Hindlimb muscle (tissue), 1 donor: ENCODE measurements around the gene GRK1. TPM values are rescaled to one million over a fixed set of nuclear protein-coding genes. Genes with fewer than 3 reads are reported as not detected.

ENCODE experiments used
- DNase-seq: peaks from one replicate; pipeline ENCODE4 v3.0.0-alpha.2; 2013
- polyA plus RNA-seq: library from polyadenylated mRNA; unstranded; fragments of 120-200 nt; gene quantifications from one replicate; pipeline ENCODE4 v1.2.1, GENCODE V29; 2013; ENCODE audit not compliant: insufficient read length

GRK1 gene
- polyA plus RNA-seq, 1 donor, result 0.34 TPM

DNA sequence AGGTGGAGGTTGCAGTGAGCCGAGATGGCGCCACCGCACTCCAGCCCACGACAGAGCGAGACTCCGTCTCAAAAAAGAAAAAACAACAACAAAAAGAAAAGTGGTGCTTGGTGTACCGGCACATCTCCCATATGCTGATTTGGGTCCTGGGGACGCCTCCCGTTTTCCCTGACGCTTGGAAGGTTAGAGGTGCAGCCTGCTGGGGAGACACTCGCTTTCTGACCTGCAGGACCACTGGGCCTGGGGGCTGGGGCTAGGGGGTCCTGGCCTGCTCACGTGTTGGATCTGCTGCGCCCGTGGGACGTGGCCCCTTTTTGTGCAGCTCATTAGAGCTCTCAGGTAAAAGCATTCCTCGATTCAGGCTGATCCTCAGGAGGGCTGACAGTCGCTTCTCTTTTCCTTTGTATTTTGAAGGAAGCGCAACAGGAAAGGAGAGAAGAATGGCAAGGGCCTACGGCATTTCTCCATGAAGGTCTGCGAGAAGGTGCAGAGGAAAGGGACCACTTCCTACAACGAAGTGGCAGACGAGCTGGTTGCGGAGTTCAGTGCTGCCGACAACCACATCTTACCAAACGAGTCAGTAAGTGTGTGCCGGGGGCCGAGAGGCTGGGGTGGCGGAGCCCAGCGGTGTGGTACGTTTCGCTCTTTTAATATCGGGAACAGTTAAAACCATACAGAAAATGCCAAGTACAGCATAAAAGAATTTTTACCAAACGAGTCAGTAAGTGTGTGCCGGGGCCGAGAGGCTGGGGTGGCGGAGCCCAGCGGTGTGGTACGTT, 34.1 kb upstream of the GRK1 start:
- DNase-seq, result no peak

DNA sequence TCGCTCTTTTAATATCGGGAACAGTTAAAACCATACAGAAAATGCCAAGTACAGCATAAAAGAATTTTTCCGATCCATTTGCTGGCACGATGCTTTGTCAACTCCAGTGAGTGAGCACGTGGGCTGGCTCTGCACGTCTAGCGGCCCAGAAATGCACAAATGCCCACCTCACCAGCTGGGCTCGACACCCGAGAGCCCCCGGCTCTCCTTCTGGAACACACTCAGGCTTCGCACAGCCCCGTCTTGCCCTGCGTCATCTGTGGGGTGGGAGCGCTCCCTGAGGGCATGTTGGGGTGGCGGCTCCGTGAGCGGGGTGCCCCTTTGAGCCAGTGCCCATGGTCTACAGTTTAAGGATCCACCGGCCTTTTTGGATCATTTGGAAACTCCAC, 33.5 kb upstream of the GRK1 start:
- no peak for DNase-seq

DNA sequence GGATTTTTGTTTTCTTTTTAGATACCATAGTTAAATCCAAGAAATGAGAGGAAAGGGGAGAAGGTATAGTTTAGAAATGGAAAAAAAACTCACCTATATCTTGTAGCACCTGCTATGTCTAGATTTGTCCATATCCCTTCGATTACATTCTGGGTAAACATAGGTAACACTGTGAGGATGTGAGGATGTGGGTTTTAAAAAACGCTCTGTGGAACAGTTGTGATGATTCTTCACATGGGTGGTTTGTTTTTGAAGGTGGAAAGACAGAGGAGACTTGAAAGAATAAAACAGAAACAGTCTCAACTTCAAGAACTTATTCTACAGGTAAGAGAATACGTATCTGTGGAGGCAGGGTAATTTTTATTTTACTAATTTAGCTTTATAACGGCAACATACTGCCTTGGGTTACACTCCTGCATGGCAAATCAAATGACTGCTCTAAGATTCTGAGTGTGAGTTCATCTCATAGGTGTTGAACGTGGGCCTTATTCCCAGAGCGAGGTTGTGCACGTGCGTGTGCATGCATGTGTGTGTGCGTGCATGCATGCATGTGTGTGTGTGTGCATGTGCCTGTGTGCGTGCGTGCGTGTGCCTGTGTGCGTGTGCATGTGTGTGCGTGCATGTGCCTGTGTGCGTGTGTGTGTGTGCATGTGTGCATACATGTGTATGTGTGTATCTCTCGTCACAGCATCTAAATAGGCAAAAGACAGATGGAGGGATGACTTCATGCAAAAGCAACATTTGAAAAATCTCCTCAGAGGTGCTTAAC, 32.6 kb upstream of the GRK1 start:
- no peak for DNase-seq

DNA sequence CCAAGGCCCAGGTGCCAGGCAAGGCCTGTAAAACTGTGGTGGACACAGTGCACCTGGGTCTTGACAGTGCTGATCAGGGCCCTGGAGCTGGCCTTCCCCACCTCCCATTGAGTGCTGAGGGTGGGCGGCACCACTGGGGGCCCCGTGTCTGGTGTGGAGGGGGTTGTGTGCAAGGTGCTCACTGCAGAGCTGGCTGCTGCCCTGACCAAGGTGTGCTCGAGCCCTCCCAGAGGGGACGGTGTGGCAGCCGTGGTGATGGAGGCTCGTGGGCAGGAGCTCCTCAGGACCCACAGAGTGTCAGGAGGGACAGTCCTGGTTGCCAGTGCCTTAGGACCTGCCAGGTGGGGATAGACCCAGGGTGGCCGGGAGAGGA, 32.0 kb upstream of the GRK1 start:
- no peak for DNase-seq

DNA sequence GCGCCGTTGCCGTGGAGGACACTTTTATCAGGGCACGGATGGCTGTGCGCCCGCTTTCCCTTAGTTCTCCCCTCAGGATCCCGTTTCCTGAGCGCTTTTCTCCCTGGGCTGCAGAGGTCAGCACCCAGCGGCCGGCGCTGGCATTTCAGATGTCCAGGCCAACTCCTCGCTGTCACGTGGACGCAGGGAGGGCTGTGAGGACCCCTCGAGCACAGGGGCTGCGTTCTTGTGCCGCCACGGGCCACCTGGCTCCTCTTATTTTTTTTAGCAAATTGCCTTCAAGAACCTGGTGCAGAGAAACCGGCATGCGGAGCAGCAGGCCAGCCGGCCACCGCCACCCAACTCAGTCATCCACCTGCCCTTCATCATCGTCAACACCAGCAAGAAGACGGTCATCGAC, 31.3 kb upstream of the GRK1 start:
- no peak for DNase-seq

DNA sequence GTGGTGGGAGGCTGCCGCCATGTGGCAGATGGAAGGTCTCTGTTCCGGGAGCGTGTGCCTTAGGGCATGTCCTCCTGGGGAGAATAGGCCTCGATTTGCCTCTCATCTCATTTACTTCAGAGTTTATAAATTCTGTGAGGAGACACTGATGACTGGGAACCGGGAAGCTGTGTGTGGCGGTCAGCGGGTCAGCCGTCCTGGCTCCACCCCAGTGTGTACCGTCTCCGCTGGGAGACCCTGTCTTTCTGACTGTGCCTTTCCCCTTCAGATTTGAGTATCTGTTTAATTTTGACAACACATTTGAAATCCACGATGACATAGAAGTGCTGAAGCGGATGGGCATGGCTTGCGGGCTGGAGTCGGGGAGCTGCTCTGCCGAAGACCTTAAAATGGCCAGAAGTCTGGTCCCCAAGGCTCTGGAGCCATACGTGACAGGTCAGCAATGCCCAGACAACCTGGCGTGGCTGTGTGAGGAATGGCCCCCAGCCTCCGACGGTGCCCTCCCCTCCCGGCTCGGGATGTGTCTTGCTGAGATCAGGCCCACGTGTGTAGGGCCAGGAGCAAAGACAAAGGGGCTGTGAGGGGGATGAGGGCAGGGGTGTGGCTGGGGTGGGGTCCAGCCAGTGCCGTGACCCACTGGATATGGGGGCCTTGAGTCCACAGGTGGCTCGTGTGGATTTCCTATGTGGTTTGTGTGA, 30.6 kb upstream of the GRK1 start:
- no peak for DNase-seq

DNA sequence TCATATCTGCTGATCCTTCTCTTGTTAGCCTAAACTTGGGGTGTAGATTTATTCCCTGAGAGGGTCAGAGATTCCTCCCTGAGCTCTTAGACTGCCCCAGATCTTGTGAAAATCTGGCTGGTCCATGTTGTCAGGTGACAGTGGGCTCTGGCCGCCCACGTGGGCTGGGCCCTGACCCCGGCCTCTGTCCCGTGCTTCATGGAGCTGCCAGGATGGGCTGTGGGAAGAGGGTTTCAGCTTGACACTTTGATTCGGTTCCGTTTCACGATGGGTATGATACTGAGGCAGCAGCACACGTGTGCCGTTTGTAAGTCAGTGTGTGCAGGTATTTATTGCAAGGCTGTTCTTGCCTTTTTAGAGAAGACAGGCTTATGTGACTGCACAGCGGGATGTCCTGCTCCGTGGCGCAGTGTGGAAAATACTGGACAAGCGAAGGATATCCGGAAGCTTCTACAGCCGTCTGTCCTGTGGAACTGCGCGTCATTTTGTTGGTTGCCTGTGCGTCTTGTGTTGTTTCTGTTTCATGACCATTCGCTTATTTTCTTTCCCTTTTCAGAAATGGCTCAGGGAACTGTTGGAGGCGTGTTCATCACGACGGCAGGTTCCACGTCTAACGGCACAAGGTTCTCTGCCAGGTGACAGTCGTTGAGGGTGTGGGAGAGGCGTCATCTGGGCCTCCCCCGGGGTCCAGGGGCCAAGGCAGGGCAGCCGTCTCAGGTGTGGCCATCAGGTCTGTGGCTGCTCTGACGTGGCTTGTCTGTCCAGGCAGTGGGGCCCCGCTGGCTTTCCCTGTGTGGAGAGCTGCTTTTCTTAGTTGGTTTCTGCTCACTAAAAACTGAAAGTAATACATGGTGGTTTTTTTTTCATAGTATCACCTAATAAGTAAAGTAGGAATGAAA, 29.5 kb upstream of the GRK1 start:
- DNase-seq, result no peak

DNA sequence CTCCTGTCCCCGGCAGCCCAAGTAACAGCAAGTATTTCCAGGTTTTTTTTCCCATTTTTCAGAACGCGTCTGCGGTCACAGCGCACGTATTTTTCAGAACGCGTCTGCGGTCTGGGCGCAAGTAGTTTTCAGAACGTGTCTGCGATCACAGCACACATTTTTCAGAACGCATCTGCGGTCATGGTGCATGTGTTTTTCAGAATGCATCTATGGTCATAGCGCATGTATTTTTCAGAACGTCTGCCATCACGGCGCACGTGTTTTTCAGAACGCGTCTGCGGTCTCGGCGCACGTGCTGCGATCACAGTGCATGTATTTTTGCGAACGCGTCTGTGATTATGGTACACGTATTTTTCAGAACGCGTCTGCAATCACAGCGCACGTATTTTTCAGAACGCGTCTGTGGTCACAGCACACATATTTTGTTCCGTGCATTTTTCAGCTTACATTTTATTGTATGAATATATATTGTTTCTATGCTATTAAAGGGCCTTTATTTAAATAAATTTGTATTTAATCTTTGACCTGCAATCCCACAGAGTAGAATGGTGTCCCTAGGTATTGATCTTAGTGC, 28.8 kb upstream of the GRK1 start:
- DNase-seq, result no peak

DNA sequence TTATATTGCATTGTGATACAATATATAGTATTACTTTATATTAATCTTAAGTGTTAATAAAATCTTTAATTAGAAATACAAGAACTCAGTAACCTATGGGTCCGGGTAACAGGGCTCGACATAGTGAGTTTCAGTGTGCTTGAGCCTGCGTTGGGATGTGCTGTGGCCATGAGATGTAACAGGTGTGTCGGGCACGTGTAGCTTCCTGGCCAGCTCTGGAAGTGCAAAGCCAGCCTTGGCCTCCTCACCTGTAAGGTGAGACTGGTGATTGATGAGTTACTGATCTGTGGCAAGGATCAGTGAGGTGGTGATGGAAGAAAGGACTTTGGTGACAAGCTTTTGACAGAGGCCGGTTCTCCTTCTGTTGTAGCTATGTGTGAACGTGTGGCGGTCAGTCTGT, 28.2 kb upstream of the GRK1 start:
- no peak for DNase-seq

DNA sequence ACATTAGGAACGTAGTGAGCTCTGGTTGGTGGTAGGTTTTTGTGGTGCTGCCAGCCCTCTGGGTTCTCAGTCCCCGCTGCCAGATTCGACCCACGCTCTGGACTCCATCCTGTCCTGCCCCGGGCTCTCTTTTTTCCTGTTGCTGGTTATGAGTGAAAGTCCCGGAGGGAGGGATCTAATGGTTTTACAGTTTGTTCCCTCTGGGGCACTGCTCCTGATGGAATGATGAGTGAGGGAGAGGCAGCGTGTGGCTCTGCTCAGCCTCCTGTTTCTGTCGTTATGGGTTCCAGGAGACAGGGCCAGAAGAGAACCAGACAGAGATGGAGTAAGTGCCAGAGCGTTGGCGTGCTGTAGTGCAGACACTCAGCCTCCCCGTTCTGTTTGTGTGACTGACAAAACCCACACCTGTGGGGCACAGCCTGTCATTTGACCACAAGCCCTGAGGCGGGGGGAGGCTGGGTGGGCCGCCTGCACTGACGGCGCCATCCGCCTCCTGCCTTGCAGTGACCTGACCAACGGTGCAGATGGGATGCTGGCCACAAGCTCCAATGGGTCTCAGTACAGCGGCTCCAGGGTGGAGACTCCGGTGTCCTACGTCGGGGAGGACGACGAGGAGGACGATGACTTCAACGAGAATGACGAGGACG, 27.3 kb upstream of the GRK1 start:
- DNase-seq, result no peak

DNA sequence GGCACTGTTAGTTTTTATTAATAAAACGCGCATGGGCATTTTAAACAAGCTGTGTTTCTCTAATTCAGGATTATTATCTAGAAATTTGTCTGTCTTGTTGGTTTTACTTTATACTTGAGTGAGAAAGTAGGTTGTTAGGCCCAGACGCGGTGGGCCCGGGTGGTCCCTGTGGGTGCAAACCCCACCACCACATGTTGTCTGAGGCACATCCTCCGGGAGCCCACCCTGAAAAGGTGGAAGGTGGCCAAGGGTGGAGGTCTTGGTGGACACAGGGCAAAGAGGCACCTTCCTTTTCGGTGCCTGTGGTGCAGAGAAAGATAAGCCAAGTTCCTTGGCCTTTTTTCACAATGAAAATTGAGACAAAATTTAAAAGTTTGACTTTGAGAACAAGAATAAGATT, 25.6 kb upstream of the GRK1 start:
- DNase-seq, result no peak

DNA sequence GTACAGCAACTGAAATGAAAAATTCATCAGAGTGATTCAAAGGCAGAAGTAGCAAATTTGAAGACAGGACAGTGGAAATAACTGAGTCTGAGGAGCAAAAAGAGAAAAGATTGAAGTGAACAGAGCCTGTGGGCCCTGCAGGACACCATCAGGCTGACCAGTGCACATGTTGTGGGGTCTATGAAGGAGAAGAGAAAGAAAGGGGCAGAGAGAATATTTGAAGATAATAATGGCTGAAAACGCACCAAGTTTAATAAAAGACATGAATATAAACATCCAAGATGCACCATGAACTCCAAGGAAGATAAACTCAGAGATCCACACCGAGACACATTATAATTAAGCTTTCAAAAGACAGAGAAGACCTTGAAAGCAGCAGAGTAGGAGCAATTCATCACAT, 24.5 kb upstream of the GRK1 start:
- no peak for DNase-seq

DNA sequence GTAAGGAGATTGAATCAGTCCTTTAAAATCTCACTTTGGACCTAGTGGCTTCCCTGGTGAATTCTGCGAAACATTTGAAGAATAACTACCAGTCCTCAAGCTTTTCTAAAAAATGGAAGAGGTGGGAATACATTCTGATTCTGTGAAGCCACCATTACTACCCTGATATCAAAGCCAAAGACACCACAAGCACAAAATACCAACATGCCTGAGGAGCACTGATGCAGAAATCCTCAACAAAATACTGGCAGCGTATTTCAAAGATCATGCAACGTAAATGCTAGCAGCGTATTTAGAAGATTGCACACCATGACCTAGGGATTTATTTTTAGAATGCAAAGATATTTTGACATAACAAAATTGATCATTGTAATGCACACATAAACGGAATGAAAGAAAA, 23.4 kb upstream of the GRK1 start:
- DNase-seq, result no peak

DNA sequence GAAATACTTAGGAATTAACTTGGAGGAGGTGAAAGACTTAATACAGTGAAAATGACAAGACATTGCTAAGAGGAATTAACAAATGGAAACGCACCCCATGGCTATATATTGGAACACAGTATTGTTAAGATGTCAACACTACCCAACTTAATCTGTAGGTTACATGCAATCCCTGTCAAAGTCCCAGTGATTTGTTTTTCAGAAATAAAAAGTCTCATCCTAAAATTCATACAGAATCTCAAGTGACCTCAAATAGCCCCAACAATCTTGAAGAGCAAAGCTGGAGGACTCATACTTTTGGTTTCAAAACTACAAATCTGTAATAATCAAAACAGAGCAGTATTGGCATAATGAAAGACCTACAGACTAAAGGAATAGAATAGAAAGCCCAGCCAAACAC, 22.2 kb upstream of the GRK1 start:
- DNase-seq, result no peak

DNA sequence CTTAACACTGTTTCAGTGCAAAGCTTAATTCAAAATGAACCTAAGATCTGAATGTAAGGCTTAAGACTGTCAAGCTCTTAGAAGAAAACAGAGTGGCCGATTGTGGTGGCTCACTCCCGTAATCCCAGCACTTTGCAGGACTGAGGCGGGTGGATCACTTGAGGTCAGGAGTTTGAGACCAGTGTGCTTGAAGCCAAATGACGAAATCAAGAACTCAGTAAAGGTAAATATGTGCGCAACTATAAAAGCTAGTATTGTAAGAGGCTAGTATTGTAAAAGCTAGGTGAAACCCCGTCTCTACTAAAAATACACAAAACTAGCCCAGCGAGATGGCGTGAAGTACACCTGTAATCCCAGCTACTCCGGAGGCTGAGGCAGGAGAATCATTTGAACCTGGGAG, 21.7 kb upstream of the GRK1 start:
- no peak for DNase-seq

DNA sequence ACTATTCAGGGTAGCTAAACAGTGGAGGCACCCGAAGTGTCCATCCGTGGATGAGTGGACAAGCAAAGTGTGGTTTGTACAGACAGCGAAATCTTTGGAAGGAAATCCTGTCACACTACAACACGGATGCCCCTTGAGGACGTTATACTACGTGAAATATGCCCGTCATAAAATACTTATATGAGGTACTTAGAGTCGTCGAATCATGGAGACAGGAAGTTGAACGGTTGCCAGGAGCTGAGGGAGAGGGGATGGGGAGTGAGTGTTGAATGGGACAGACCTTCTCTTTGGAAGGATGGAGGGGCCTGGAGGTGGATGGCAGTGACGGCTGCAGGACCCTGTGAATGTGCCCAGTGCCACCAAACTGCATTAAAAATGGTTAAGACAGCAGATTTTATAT, 20.6 kb upstream of the GRK1 start:
- DNase-seq, result no peak

DNA sequence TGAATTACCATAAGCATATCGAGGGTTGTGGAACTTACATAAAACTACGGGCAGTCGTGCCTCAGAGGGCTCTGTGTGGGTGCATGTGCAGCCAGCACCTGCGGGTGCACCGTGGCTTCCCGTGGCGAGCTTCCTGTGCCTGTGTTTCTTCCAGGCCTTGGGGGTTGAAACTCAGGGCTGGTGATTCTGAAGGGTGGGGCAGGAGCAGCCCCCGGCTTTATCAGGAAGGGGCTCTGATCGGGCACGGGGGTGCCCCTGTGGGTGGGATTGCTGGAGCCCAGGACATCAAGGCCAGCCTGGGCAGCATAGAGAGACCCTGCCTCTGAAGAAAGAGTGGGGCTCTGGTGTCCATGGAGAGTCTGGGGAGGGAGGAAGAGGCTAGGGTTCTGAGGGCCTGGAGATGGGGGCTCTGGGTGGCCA, 20.1 kb upstream of the GRK1 start:
- no peak for DNase-seq

DNA sequence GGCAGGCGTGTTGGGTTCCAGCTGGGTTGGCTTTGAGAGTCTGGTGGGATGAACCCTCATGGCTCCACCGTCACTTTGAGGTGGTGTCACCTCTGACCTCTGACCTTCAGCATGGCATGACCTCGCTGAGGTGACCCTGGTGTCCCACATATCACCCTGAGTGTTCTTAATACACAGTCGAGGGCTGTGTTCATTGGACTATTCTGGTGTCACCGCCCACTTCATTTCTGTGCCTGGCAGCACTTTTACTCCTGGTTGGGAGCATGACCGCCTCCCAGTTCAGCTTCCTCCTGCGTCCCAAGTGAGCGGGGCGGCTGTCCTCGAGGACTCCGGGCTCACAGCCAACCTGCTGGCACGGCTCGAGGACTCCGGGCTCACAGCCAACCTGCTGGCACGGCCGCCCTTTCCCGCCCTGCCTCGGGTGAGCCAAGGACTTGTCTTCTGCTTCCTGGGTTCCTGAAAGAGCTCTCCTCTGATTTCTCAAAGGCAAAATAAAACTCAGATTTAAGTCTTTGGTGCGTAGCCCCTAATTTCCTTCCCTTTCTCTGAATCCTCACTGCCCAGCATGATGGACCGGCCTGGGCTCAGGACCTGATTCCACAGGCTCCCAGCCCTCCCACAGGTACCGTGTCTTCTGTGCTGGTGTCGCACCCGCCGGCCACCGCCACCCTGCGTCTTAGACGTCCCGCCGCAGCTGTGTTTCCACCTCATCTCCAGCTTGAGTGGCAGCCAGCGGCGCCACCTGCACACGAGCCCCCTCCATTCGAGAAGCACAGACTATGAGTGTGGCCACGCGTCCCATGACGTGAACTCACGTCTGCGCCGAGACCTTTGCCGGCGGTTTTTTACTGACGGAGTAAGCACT, 19.4 kb upstream of the GRK1 start:
- DNase-seq, result peak; percentile 48

DNA sequence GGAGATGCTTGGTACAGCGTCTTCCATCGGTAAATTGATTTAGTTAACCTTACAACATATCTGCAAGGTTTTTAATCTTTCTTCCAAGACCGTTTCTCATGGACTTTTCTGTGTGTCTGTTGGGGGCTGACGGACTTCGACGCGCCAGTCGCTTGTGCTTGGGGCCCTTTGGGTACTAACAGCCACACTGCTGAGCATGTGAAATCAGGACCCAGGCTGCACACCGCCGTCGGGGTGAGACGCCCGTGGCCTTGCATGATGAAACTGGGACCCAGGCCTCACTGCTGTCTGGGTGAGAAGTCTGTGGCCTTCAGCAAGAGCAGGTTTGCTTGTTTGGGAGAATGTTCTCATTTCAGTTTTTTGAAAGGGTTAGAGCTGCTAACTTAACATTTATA, 18.8 kb upstream of the GRK1 start:
- no peak for DNase-seq

DNA sequence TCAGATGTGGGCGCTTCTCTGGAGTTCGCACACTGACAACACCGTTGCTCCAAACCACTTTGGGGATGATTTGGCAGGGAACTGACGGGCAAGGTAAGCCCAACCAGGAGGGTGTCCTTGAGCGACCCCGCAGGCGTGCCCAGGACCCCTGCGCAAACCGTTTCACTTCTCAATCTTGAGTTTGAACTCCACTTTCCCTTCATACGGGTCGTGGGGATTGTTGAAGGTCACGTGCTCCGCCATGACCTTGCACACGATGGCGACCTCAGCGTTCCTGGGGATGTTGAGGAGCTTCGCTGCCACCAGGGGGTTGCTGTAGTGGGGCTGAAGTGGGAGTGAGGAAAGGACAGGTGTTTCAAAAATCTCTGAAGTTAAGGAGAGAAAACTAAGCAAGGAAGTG, 17.8 kb upstream of the GRK1 start:
- DNase-seq, result no peak

DNA sequence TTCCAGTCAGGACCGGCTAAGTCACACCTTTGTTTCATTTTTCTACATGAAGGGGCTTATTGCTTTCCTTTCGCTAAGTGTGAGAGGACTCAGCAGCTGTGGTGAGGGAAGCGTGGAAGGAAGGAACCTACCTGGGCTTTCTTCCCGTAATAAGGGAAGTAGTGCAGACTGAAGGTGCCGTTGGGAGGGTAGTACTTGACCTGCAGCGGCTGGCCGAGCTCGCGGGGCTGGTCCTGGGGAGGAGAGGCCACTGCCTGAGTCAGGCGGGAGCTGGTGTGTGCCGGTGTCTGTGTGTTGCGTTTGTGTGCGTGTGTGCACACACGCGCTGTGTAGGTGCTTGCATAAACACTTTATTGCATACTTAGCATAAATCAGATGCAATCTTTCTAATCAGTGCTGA, 16.7 kb upstream of the GRK1 start:
- DNase-seq, result no peak
